GM19324 (cell line): ENCODE measurements around the gene SLC7A11.
"Not testable (repeated sequence)": the region's sequence is repeated elsewhere in the genome, so short reads cannot be mapped to it uniquely, and the experiment has no call there.

Experiments
- ATAC-seq: cut with Tn5 transposase; IDR thresholded peaks from one replicate; pipeline ENCODE4 v1.9.1; 2021; ENCODE audit warnings: mild to moderate bottlenecking, moderate library complexity; ENCODE audit not compliant: unreplicated experiment, low FRiP score

Gene SLC7A11

DNA sequence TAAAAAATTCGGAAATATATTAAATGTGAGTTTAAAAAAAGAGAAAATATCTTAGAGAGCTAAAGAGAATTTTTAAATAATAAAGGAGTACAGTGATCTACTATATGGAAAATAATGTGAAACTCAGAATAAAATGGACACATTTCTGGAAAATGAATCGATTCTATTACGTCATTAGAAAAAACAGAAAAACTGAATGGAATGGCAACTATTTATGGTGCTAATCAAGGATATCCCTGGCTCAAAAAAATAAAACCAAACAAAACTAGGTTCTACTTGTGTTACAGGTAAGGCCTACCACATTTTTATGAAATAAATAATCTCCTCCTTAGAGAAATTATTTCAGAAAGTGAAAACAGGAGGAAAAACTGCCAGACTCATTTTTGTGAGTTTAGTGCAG, 5.5 kb upstream of the SLC7A11 start:
- ATAC-seq = no peak

DNA sequence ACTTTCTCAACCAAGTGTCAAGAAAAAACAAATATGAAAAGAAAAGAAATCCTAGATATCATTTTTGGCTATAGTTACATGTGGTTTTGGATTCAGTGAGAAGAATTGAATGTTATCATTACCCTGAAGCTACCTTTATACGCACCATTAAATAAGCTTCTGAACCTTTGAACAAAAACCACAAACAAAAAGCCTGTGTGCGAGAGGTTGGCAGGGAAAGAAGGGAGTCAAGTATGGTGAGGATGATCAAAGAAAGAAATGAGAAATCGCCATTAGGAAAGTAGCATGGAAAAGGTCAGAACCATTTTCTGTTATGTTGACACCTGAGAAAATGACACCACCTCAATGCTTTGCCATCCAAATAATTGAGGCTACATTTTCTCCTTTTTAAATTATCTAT, 1.2 kb upstream of the SLC7A11 start:
- ATAC-seq = no peak

DNA sequence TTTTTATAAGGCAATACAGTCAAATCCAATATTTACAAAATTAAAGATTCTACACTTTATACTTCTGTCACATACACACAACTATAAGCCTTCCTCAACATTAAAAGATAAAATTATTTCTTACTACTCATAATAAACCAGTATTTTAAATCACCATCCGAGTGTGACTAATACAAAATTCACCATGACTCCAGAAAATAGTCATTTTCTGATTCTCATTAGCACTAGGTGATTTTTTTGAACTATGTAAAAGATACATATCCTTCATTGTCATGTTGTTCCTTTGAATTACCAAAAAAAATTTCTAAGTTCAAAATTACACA, 646 bp upstream of the SLC7A11 start:
- ATAC-seq = no peak

DNA sequence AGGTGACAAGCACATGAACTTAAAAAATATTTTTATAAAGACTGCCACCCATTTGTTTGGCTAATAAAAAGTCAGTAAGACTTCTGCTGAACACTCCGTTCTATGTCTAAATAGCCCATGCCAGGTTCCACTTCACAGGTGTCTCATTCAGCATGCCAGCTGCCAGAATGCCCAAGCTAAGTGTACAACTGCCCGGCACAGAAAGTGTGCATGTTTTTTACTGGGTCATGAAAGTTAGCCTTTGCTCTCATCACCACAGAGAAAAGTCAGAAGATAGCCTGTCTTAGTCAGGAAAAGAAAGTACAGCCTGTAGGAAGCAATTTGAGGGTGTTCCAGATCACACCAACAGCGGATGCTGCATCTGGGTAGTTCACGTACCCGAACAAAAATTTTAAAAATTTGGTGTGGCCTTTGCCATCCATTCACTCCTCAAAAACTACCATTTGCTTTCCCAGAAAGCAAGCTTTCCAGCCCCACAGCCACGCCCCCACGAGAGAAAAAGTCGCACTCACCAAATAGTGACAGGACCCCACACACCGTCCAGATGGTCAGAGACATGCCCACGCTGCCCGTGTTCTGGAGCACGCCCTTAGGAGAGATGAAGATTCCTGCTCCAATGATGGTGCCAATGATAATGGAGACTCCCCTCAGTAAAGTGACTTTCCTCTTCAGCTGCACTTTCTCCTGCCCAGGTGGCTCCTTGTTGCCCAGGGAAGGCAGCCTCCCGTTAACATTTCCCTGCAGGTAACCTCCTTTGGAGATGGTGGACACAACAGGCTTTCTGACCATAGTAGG, 671 bp downstream of the SLC7A11 start:
- peak; percentile 2 for ATAC-seq

DNA sequence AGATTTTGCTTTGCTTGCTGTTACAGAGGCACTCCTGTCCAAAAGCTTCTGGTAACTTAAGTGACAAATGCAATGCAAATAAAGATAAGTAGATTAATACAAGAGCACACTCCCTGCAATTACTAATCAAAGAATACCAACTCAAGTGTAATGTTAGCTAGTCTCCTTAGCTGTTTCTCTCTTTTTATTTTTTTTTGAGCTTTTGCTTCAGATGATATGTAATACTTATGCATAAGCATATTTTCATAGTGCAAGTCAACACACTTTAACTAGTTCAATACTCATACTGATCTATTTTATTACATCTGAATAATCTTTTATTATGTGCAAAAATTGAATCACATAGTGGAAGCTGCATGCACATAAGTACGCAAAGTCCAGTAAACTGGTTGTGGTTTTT, 2.7 kb downstream of the SLC7A11 start:
- no peak for ATAC-seq

DNA sequence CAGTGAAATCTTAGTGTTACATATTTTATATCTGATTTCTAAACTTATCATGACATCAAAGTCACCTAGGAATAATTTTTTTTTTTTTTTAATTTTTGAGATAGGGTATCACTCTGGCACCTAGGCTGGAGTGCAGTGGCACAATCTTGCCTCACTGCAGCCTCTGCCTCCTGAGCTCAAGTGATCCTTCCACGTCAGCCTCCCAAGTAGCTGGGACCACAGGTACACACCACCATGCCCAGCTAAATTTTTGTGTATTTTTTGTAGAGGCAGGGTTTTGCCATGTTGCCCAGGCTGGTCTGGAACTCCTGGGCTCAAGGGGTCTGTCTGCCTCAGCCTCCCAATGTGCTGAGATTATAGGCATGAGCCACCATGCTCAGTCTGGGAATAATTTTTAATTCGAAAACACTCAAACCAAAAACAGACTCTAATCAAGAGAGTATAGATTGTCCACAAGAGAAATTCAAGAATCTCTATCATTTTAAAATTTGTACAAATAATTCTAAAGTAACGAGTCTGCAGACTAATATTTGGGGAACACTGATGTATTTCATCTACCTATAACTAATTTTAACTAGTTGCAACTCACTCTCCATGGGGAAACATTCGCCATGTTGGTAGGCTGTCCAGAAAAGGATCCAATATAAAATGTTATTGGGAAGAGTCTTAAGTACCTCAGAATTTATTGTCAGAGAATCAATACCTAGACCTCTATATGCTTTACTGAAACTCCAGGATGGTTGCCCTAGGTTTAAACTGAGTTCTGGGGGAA, 3.4 kb downstream of the SLC7A11 start:
- no peak for ATAC-seq

DNA sequence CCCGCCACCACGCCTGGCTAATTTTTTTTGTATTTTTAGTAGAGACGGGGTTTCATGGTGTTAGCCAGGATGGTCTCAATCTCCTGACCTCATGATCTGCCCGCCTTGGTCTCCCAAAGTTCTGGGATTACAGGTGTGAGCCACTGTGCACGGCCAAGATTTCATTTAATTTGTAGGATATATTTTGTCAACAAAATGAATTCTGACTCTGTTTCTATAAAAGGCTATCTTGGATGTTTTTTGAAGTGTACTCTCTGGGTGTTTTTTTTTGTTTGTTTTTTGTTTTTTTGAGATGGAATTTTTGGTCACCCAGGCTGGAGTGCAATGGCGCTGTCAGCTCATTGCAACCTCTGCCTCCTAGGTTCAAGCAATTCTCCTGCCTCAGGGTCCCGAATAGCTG, 5.0 kb downstream of the SLC7A11 start:
- not testable (repeated sequence) for ATAC-seq

DNA sequence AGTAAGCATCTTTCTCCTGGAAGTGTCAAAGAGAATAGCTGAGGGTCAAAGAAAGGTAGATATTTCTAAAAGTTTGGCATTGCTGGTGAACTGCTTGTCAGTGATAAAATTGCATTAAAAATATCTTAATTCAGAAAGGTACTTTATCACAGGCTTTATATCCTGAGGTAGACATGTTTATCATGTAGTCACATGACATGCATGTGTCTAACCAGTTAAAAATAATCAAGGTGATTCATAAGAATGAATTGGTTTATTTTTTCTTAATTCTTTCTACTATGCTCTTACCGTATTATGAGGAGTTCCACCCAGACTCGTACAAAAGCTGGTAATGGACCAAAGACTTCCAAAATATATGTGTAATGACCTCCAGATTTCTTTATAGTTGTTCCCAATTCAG, 6.1 kb downstream of the SLC7A11 start:
- ATAC-seq = no peak

DNA sequence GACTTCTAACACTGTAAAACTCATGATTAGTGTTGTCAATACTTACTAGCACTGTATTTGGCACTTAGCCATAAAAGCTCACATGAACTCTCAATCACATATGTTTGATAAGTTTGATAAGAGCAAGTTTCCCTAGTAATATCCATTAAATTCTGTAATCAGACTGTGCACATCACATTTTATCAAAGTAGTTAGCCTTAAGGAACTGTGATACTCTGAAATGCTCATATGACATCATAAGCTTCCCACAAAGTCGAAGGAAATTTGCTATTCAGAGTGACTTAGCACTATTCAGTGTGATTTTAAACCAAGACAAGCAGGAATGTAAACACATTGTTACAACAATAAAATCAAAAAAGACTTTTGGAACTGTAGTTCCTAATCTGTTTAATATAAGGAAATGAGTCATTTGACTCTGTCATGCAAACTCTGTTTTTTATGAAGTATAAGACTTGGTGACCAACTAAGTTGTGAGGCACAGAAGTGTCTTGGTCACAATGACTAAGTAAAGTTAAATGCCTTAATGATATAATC, 6.7 kb downstream of the SLC7A11 start:
- no peak for ATAC-seq

DNA sequence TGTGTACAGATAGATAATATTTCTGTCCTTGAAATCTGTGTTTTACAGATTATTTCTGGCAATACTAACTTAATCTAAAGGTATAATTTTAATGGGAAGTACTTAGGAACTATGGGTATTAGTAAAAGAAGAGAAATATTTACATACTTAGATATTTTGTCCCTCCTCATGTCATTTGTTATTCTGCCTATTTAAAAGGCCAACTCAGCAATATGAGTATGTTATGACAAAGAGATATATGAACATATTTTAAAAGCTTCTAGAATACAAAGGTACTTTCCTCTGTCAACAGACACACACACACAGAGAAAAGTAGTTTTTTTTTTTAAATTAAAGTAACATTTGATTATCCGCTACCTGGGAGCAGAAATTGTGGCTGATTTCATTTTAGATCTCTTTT, 7.9 kb downstream of the SLC7A11 start:
- ATAC-seq = no peak

DNA sequence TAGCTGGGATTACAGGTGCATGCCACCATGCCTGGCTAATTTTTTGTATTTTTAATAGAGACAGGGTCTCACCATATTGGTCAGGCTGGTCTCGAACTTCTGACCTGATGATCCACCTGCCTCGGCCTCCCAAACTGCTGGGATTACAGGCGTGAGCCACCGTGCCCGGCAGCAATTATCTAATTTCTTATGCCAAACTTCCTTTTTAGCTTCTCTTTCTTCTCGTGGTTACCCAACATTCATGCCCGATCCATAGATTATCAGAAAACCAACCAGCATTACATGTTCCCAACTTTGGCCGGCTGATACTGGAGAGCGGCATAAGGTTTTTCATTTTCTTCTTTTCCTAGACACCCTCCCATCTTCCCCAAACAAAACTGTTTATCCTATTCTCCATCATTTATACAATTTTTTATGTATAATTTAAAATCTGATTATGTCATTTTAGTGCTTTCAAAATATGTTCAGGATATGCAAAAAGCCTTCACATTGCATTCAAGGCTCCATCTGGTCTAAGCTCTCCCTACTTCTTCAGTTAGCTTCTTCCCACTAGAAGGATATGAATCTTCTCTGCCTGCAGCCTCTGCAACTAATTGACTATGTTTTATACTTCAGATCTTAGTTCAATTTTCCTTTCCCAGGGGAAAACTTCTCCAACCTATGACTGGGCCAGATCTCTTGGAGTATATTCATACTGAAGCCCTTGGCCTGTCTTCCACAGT, 8.7 kb downstream of the SLC7A11 start:
- ATAC-seq = no peak

DNA sequence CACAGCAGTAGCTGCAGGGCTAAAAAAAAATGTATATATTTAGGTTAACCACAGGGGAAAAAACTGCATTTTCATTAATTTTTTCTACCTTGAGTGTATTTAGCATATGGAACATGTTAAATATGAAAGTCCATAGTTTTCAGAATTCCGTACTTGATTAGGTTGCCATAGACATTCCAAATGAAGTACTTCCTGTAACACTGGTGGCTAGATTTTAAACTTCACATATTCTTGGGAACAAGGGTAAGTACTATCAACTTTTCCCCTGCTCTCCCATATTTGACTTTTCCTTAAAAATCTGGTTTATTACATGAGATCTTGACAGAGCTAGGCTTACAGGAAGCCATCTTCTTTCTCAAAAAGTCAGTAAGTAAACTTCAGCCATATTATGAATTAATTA, 9.8 kb downstream of the SLC7A11 start:
- no peak for ATAC-seq

DNA sequence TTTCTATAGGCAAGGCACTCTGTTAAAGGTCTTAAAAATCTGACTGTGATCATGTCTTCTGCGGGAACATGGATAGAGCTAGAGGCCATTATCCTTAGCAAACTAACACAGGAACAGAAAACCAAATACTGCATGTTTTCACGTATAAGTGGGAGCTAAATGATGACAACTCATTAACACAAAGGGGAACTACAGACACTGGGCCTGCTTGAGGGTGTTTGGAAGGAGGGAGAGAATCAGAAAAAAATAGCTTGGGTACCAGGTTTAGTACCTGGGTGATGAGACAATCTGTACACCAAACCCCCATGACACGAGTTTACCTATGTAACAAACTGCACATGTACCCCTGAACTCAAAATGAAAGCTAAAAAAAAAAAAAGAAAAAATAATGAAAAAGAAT, 12.1 kb downstream of the SLC7A11 start:
- ATAC-seq = no peak

DNA sequence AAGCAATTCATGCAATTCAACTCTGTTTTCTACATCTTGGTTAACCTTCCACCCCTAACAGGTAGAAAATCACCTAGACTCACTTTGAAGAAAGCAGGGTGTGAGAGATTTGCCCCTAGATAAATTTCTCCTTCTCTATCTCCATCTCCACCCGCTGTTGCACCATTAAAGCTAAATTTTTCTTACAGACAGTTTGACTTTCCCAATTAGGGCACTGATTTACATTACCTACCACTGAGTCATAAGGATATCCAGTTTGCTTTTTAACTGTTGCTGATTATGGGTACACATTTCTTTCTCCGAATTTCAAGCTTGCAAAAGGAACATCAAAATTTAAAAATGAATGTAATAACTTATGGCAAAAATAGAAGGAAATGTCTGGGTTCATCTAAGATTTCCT, 13.0 kb downstream of the SLC7A11 start:
- no peak for ATAC-seq

DNA sequence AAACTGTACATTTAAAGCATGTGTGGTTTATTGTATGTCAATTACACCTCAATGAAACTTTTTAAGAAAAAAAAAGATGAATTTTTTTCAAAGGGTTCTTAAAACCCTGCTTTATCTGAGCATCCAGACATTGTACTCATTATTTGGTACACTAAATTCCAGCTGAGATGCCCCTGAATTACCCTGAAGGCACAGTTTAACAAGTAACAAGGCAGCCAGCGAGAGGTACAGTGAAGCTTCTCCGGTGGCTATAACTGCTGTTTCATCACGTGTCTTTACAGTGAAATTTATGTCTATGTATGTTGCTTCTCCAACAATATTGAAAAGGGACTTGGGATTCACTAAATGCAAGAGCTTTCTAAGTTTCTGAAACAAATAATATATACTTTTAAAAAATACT, 15.8 kb downstream of the SLC7A11 start:
- no peak for ATAC-seq

DNA sequence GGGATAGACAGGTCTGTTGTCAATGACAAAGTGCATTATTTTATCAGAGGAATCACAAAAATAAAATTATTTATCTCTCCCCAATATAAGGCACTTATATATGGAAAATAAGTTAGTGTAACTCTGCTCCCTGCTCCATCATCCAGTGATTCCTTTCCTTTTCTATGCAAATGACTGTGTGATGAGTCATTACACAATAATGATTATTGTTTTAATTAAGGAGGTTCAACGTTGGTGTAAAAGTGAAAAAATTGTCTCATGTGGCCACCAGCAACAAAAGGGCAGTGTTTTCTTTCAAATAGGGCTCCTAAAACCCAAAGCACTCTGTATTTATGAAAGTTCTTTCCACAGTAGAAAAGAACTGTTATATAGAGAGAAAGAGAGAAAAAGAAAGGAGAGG, 16.7 kb downstream of the SLC7A11 start:
- no peak for ATAC-seq

DNA sequence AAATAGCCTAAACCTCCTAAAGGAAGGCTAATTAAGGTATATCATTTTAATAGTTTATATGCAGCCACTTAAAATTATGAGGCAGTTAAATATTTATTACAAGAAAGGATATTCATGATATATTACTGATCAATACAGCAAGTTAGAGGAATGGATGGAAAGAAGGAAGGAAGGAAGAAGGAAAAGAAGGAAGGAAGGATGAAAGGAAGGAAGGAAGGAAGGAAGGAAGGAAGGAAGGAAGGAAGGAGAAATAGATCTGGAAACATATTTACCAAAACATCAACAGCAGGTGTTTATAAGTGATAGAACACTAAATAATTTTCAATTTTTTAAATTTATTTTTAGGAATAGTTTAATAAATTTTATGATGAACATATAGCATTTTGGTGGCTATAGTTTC, 17.5 kb downstream of the SLC7A11 start:
- ATAC-seq = no peak

DNA sequence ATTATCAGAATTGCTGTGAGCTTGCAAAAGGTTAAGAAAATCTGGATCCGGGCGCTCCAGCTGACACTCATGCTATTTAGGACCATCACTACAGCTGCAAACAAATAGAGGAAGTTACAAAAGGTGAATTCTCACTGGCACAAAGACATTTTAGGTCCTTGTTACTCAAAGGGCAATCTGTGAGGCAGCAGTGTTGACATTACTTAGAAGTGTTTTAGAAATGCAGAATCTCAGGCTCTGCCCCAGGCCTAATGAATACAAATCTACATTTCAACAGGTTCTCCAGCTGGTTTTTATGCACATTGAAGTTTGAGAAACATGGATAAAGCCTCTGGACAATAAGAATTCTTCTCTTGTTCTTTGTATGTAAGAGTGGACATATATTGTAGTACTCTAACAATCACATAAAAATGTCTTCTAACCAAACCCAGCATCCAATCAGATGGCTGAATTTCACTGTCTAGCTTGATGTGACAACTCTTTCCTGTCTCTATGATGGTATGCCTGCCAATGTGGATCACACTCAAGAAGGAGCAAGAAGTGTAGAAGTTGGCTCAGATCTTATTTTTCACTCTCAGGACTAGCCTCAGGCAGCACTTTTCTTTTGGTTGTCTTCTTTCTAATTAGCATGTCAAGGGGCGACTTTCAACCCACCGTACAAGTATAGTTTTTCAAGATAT, 18.8 kb downstream of the SLC7A11 start:
- peak; percentile 50 for ATAC-seq

DNA sequence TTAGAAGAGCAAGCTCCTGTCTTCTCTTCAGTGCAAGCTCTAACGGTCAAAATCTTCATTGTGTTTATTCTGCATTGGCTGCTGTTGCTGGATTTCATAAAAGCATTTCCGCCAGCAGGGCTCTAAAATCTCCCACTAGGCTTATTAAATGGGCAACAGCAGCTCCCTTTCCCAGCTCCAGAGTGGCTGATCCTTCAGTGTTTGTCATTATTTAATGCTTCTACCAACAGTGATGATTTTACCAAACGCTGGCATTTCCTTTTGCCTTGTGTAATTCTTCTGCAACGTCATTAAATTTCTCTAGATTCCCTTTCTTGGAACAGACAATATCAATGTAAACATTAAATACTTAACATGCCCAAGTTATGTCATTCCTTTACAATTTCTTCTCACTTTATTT, 20.1 kb downstream of the SLC7A11 start:
- ATAC-seq = no peak

DNA sequence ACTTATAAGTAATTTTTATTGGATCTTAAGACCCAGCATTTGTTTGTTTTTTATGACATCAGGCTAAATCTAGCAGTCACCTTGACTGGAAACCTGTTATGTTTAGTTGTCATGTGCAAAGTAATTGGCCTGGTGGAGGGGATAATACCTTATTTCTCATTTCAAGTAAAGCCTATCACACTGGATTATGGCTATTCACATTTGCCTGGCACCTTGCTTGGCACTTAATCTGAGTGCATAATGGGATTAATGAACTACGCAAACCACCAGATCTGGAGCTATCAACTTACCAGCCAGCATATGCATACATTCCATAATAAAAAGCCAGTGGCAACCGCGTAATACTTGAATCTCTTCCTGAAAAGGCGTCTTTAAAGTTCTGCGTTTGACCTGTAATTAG, 23.2 kb downstream of the SLC7A11 start:
- no peak for ATAC-seq

DNA sequence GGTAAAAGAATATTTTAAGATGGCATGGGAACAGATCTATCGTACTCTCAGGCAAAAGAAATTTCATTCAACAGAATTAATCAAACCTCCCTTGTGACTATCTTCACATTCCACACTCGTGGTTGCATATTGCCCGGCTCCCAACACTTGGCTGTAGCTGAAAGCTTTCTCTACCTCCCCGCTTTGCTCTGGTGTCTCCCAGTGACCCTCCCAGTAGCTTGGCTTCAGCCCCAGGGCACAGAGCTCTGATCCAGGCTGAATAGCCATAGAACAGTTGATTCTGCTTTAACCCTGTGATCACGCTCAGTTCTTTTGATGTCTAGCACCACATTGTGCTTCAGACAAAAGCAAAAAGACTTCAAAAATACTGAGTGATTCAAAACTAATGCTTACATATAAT, 24.6 kb downstream of the SLC7A11 start:
- no peak for ATAC-seq
